ENCODE results near the gene CCDC12. TPM values are rescaled to one million over a fixed set of nuclear protein-coding genes. Genes with fewer than 3 reads are reported as not detected.

CCDC12 gene
- total and polyA plus RNA-seq, 2 of the 13 experiments (the other 11 are each of a cell fraction or from before 2014, with no cell fraction given), result 30.1 to 49.5 TPM

DNA sequence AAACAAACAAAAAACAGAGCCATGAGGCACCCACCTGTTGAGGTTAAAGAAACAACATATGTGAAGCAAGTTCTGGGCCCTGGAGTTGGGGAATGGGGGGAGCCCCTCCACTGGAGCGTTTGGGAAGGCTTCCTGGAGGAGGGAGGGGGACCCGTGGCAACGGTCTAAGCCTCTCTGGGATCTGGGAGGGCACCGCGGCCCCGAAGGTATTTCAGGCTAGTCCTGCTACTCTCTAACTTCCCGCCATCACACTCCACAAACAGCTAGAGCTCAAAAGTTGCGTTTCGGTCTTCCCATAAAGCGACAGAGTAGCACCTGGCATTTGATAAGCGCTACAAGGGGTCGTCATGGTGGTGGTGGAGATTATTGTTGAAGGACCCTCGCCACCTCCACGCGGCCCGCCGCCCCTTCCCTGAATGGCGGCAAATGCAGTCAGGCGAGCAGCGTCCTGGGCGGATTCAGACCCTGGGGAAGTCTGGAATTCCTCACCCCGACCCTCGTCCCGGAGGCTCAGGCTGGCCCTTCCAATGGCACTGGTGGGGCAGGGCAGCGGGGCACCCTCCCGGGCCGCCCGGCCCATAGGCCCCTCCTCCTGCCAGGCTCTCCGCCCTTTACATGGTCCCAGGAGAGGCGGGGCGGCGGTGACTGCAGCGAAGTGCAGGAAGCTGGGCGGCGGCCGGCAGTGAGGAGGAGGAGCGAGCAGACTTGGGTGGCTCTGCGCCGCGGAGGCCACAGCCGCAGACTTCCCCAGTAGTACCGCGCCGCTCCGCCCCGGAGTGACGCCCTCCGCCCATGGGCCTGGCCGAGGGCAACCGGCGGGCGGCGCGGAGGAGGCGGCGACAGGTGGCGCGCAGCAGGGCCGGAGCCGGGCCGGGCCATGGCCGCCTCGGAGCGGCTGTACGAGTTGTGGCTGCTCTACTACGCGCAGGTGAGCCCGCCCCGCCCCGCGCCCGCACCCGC, 2.7 kb upstream of the CCDC12 start, which contains the start of gene NBEAL2 (continued):
- TF ChIP-seq TP53 (CRISPR knock-in tag; conservative IDR thresholded peaks at IDR 0.05), result 0 out of 2 replicates have a peak, but pooled peaks have one; percentile 31
- no peak for TF ChIP-seq FOXO1 (CRISPR knock-in tag; IDR thresholded peaks at IDR 0.05)
- TF ChIP-seq PREB (CRISPR knock-in tag; IDR thresholded peaks at IDR 0.05), result no peak
- TF ChIP-seq, protein P1, sequence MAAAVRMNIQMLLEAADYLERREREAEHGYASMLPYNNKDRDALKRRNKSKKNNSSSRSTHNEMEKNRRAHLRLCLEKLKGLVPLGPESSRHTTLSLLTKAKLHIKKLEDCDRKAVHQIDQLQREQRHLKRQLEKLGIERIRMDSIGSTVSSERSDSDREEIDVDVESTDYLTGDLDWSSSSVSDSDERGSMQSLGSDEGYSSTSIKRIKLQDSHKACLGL (CRISPR knock-in tag; IDR thresholded peaks at IDR 0.05), result 0 out of 2 replicates have a peak, but pooled peaks have one; percentile 27
- TF ChIP-seq ZNF263 (CRISPR knock-in tag; IDR thresholded peaks at IDR 0.05), result peak; percentile 48; the same call in 1 of the 2 replicates
- TF ChIP-seq ZFP36L2 (CRISPR knock-in tag; IDR thresholded peaks at IDR 0.05), result no peak
- no peak for TF ChIP-seq ZNF513 (CRISPR knock-in tag; conservative IDR thresholded peaks at IDR 0.05)
- TF ChIP-seq ZMYM2 (CRISPR knock-in tag; IDR thresholded peaks at IDR 0.05), result no peak
- TF ChIP-seq FOXC1 (CRISPR knock-in tag; IDR thresholded peaks at IDR 0.05; ENCODE audit: borderline replicate concordance), result 0 out of 2 replicates have a peak, but pooled peaks have one; percentile 11
- no peak for TF ChIP-seq ZNF335 (CRISPR knock-in tag; IDR thresholded peaks at IDR 0.05)
- TF ChIP-seq TBL1XR1 (IDR thresholded peaks at IDR 0.05; ENCODE audit: borderline replicate concordance, low read length, partially characterized antibody), result no peak
- TF ChIP-seq ZNF75D (CRISPR knock-in tag; IDR thresholded peaks at IDR 0.05; ENCODE audit: borderline replicate concordance), result no peak
- TF ChIP-seq ZFP91 (CRISPR knock-in tag; IDR thresholded peaks at IDR 0.05; ENCODE audit: borderline replicate concordance), result peak; percentile 71; the same call in 1 of the 2 replicates
- peak; percentile 69; the same call in 1 of the 2 replicates for TF ChIP-seq ZNF292 (CRISPR knock-in tag; IDR thresholded peaks at IDR 0.05; ENCODE audit: borderline replicate concordance, low read depth)
- no peak for TF ChIP-seq NCOR1 (IDR thresholded peaks at IDR 0.05; ENCODE audit: borderline replicate concordance, low read length)
- no peak for TF ChIP-seq ONECUT2 (CRISPR knock-in tag; IDR thresholded peaks at IDR 0.05)
- peak; percentile 86 for TF ChIP-seq ZNF501 (CRISPR knock-in tag; IDR thresholded peaks at IDR 0.05)
- no peak for TF ChIP-seq SMAD9 (CRISPR knock-in tag; IDR thresholded peaks at IDR 0.05)
- TF ChIP-seq ZNF639 (CRISPR knock-in tag; conservative IDR thresholded peaks at IDR 0.05), result no peak
- no peak for TF ChIP-seq POLR2AphosphoS2 (IDR thresholded peaks at IDR 0.05; ENCODE audit: low read depth, low read length)
- TF ChIP-seq DNMT3B (CRISPR knock-in tag; conservative IDR thresholded peaks at IDR 0.05), result no peak
